ENCODE results near the gene AOAH.
"Not testable (repeated sequence)": the region's sequence is repeated elsewhere in the genome, so short reads cannot be mapped to it uniquely, and the experiment has no call there.

Gene AOAH

DNA sequence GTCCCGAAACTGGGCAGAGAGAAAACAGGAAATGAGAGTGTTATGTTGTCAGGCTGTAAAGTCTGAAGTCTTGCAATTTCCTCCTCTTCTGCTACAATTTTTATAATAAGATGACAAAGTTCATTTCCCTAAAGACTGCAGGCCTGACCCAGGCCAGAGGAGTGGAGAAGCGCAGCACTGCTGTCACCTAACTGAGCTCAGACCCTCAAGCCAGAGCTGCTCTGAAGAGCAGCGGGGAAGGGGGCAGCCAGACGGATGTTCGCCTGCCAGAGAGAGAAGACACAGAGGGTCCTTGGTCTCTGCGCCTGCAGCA, 12.6 kb upstream of the AOAH start:
- DNase-seq (ENCODE audit: low read depth): no peak

- DNase-seq (ENCODE audit: low read depth): no peak
Measured at GRCh38 chr7:36736090-36736898, 12.0 kb upstream of the AOAH start.

- peak; percentile 3 for DNase-seq (ENCODE audit: low read depth)
Measured at GRCh38 chr7:36735172-36735571, 10.9 kb upstream of the AOAH start.

DNA sequence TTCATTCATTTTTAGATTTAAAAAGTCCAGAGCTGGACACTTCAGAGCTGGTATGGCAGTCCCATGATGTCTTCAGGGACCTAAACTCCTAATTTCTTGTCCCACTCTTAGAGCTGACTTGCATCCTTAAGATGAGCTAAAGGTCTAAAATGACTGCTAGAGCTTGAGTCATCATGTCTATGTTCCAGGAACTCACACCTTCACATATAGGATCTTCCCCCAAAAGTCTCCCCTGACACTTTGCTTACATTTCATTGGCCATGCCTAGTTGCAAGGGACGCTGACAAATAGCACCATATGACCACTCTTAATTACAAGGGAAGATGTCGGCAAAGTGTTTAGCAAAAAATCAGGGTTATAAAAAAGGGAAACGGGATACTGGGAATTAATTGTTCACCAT, 10.4 kb upstream of the AOAH start:
- no peak for DNase-seq (ENCODE audit: low read depth)

- DNase-seq (ENCODE audit: low read depth): no peak
Measured at GRCh38 chr7:36733411-36733810, 9.1 kb upstream of the AOAH start.

DNA sequence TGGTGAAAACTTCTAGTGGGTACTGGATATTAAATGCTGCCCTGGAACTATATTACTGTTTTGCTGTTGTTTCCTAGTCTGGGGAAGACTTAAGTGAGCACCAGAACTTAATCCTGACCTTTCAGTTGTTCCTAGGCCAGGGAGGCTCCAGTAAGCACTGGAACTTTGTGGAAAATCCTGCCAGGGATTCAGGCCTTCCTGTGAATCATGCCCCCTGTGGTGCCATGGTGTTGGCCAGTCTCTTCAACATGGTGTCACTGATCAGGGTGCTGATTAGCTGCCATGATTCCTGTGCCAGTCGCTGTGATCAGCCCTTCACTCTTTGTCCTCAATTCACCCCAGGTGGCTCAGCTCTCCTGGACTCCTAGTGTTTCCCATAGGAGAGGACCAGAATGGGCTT, 8.5 kb upstream of the AOAH start:
- DNase-seq (ENCODE audit: low read depth): no peak

- DNase-seq (ENCODE audit: low read depth): no peak
Measured at GRCh38 chr7:36730046-36730445, 5.8 kb upstream of the AOAH start.

GRCh38 chr7:36728143-36728542, 3.8 kb upstream of the AOAH start:
- no peak for DNase-seq (ENCODE audit: low read depth)

DNA sequence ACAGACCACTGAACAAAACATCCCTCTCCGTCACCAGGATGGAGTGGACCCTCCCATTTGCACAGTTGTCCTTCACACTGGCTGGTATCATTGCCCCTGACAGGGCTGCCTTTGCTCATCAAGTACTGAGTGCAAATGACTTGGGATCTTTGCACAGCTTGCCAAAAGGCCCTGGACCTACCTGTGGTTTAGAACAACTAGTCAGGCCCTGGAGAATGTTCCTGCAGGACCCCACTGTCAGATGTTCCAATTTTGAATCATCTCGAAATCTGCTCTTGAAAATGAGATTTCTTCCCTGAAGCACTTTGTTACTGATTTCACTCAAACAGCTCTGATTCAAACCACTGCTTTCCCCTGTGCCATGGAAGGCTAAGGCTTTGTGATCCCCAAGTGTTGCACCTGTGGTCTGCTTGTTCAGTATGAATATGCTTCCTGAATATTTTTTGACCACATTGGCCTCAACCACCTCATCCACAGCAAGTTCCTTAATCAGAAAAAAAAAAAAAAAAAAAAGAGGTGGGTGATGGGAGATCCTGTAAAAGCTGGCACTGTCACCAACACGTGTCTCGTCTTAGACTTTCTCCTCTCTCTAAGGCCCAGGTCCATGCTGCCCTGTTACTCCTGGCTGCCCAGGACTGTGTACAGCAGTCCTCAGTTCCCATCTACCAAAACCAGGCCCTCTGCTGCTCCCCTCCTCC, 2.7 kb upstream of the AOAH start:
- no peak for DNase-seq (ENCODE audit: low read depth)

GRCh38 chr7:36726311-36726710, 2.0 kb upstream of the AOAH start:
- no peak for DNase-seq (ENCODE audit: low read depth)

DNA sequence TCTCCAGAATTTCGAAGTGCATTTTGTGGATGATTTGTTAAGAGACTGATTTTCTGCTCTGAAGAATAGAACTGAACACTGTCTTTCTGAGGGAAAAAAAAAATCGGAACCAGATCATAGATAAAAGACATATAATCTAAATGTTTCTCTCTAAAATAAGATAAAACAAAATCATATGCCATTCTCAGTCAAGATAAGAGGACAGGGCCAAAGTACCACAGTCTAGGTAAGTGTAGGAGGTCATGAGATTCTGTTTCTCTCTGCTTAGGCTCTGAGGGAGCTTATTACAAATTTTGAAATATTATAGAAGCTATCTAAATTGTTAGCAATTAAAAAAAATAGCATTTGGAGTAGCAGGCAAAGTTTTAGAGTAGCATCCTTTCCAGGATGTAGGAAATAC, 702 bp upstream of the AOAH start:
- no peak for DNase-seq (ENCODE audit: low read depth)

GRCh38 chr7:36723291-36723690, 1.0 kb downstream of the AOAH start:
- DNase-seq (ENCODE audit: low read depth): no peak

DNA sequence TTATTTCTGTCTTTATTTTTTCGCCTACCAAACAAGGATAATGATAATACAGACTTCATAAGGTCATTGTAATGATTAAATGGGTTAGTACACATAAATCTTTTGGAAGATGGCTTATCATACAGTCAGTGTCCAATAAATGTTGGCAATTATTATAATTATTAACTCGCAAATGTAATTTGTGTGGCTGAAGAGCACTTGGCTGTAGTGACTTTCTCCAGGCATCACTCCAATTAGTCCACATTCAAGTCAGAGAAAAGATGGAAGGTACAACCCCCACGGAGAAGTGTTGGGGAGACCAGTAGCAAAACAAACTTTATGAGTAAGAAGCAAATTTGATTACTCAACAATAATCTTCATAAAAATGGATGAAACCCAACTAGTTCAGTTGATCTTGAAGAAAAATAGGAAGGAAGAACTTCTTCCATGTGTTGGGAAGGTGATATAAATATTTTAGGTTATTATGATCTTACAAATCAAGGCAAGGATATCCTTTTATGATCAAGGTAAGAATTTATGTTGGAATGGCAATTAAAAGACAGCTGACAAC, 5.1 kb downstream of the AOAH start:
- DNase-seq (ENCODE audit: low read depth): no peak

GRCh38 chr7:36717586-36717985, 6.7 kb downstream of the AOAH start:
- DNase-seq (ENCODE audit: low read depth): no peak

DNA sequence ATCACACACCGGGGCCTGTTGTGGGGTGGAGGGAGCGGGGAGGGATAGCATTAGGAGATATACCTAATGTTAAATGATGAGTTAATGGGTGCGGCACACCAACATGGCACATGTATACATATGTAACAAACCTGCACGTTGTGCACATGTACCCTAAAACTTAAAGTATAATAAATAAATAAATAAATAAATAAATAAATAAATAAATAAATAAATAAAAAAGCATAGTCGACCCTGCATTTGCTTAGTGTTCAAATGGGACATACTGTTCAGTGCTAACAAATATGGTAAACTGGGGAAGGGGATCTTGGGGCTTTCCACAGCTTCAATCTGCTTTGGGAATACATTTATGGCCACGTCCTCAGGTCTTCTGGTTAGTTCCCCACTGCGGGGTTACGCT, 7.5 kb downstream of the AOAH start:
- not testable (repeated sequence) for DNase-seq (ENCODE audit: low read depth)

DNA sequence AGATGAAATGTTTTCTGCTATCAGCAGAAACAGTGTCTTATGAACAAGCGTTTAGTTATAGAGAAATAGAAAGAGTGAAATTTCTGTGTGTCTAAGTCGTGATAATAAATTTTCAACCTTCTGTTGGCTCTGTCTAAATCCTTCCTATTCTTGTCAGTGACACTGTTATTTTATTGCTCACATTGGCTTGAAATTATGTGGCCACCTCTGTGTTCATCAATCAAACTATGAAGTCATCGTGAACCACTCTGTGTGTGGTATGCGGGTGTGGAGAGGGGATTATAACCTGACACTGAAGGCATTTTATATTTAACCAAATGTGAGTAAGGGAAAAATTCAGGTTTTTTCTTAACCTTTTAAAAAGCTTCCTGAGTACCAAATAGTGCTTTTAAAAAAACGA, 12.3 kb downstream of the AOAH start:
- DNase-seq (ENCODE audit: low read depth): no peak

DNA sequence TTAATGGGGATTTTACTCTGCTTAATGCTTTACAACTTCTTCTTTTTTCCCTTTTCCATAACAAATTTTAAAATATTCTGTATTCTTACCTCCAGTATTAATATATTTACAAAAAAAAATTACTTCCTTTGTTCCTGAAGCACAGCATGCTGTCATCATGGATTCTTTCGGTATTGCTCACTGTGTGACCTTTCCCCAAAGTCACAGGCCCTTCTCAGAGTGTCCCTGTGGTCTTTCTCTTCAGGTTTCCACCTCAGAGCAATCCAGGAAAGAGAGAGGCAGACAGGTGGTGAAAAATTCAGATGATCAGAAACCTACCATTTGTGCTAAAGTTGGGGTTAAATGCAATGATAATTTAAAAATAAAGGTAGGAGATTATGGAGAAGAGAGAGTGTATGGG, 13.0 kb downstream of the AOAH start:
- no peak for DNase-seq (ENCODE audit: low read depth)

DNA sequence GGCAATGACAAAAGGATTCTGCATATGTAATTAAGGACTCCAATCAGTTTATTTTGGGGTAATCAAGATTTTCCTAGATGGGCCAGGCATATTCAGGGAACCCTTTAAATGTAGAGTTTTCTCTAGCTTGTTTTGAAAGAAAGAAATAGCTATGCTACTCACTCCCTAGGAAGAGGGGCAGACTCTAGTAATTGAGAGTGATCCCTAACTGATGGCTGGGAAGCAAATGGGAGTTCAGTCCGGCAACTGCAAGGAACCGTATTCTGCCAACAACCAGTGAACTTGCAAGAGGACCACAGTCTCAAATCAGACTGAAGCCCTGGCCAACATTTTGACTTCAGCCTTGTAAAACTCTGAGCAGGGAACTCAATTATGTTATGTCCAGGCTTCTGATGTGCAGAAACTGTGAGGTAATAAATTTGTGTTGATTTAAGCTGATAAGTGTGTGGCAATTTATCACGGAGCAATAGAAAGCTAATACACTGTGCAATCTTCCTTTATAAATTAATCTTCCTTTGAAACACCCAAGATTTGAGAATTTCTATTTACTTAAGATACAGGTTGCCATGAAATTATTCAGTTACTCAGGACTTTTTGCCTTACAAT, 14.0 kb downstream of the AOAH start:
- DNase-seq (ENCODE audit: low read depth): no peak

- DNase-seq (ENCODE audit: low read depth): no peak
Measured at GRCh38 chr7:36708767-36709166, 15.5 kb downstream of the AOAH start.

GRCh38 chr7:36707898-36708297, 16.4 kb downstream of the AOAH start:
- DNase-seq (ENCODE audit: low read depth): no peak

- DNase-seq (ENCODE audit: low read depth): no peak
Measured at GRCh38 chr7:36707465-36707864, 16.8 kb downstream of the AOAH start.

GRCh38 chr7:36703860-36704259, 20.4 kb downstream of the AOAH start:
- not testable (repeated sequence) for DNase-seq (ENCODE audit: low read depth)

DNA sequence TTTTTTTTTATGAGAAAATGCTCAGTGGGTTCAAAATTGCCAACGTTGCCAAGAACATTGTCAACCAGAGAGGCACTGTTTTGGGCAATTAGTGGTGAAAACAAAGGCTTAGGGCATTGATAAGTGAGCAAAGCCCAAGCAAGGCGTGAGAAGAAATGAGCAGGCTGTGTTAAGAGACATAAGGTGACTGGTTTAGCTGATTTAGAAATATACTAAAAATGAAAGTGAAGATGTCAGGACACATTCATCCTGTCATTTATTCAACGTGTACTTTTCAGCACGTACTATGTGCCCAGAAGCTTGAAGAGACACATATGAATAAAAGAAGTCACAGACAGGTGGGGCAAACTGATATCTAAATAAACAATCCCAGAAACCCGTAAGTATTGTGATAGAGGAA, 31.8 kb downstream of the AOAH start:
- no peak for DNase-seq (ENCODE audit: low read depth)
